Activated CD8-positive, alpha-beta T cell treated with anti-CD3 and anti-CD28 coated beads for 36 hours (primary cell): ENCODE data around the gene RBMX. TPM values are rescaled to one million over a fixed set of nuclear protein-coding genes. Genes with fewer than 3 reads are reported as not detected.

Experiments
- ATAC-seq: fragments of 200-7000 bp; cut with Tn5 transposase; one replicate; pipeline ENCODE4 v1.10.0; 2021; ENCODE audit warnings: mild to moderate bottlenecking, moderate library complexity
- CTCF ChIA-PET: fragments of 350-600 bp; sonication (Branson Sonifier 250); formaldehyde crosslinking; loops from one replicate; lab custom pipeline; 2021; ENCODE audit warnings: antibody characterized with exemption; lab: Charles Lee
- POLR2A ChIA-PET: fragments of 350-600 bp; sonication (Branson Sonifier 250); formaldehyde crosslinking; loops from one replicate; lab custom pipeline; 2021; ENCODE audit warnings: antibody characterized with exemption; lab: Charles Lee
- DNase-seq: peaks from one replicate; pipeline ENCODE4 v3.0.0-alpha.2; 2020
- H3K27ac Mint-ChIP-seq: one replicate; pipeline ENCODE4 v1.8.0; 2021; ENCODE audit warnings: mild to moderate bottlenecking, mixed read lengths
- H3K27me3 Mint-ChIP-seq: one replicate; pipeline ENCODE4 v1.8.0; 2021; ENCODE audit warnings: mixed read lengths
- H3K36me3 Mint-ChIP-seq: one replicate; pipeline ENCODE4 v1.8.0; 2021; ENCODE audit warnings: low read depth, mixed read lengths
- H3K4me1 Mint-ChIP-seq: one replicate; pipeline ENCODE4 v1.8.0; 2021; ENCODE audit warnings: low read depth, mixed read lengths
- H3K4me3 Mint-ChIP-seq: one replicate; pipeline ENCODE4 v1.8.0; 2021; ENCODE audit warnings: mild to moderate bottlenecking, moderate library complexity, mixed read lengths
- H3K9me3 Mint-ChIP-seq: one replicate; pipeline ENCODE4 v1.8.0; 2021; ENCODE audit warnings: mixed read lengths
- intact Hi-C: fragments of 100-400 bp; cut with micrococcal nuclease; formaldehyde crosslinking; loops from one replicate; pipeline ENCODE4 v1.10.0; 2022
- total RNA-seq, 2 experiments: library from RNA; stranded (reverse); gene quantifications; one replicate each; pipeline ENCODE4 v1.2.3, GENCODE V29; 2021
- TF ChIP-seq, protein P1 (sequence below): fragments of 200-600 bp; IDR thresholded peaks from one replicate; pipeline ENCODE4 v1.8.0; 2022; ENCODE audit warnings: antibody characterized with exemption, mild to moderate bottlenecking

The RBMX gene
- total RNA-seq, 2 experiments from 2014 or later = 285 TPM

DNA sequence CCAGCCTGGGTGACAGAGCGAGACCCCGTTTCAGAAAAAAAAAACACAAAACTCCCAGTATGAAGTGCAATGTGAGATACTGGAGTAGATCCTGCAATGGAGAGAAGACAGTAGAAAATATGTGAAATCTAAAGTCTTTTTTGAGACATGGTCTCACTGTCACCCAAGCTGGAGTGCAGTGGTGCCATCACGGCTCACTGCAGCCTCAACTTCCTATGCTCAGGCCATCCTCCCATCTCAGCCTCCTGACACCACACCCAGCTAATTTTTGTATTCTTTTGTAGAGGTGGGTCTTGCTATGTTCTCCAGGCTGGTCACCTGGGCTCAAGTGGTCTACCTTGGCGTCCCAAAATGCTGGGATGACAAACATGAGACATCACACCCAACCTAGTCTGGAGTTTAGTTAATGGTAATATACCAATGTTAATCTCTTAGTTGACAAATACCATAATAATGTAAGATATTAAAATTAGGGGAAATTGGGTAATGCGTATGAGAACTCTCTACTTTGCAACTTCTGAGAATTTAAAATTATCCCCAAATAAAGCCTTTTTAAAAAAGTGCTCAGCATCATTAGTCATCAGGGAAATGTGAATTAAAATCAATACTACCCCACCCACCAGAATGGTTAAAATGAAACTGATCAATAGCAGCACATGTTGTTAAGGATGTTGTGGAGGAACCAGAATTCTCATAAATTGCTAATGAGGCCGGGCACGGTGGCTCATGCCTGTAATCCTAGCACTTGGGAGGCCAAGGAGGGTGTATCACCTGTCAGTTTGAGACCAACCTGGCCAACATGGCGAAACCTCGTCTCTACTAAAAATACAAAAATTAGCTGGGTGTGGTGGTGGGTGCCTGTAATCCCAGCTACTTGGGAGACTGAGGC, 15.0 kb downstream of the RBMX start:
- POLR2A ChIA-PET = interaction anchor here (3.6 kb wide), 1 partner anchor 12 kb away, joined by 21 read pairs; no protein-coding TSS in a partner anchor

DNA sequence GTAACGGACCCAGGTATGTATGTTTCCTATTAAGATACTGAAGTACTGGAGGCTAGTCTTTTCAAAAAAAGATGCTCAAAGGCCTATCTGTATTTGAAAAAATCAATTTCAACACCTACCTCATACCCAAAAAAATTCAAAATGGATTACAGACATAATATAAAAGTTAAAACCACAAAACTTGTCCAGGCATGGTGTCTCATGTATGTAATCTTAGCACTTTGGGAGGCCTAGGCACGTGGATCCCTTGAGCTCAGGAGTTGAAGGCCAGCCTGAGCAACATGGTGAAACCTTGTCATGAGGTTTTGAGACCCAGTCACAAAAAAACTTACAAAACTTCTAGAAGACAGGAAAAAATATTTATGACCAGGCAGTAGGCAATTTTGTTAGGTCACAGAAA, 16.7 kb downstream of the RBMX start:
- no peaks in the 10 kb centered on the region for H3K9me3 Mint-ChIP-seq
- ATAC-seq (no peak), DNase-seq (no peak)
- H3K4me1 Mint-ChIP-seq = peaks cover 34% of the 10 kb centered on the region
- intact Hi-C loops = loop anchor here (10.0 kb wide), 2 partner anchors 61 to 89 kb away; no protein-coding TSS in a partner anchor
- H3K27me3 Mint-ChIP-seq = no peaks in the 10 kb centered on the region
- ChIA-PET POLR2A (interaction anchor here (0.8 to 1.7 kb wide), 2 partner anchors 16 to 35 kb away, joined by 3 to 5 read pairs; partner anchors contain the start of gene RBMX), CTCF (no interaction called here)
- H3K36me3 Mint-ChIP-seq = peaks cover 51% of the 10 kb centered on the region
- TF ChIP-seq, protein P1, sequence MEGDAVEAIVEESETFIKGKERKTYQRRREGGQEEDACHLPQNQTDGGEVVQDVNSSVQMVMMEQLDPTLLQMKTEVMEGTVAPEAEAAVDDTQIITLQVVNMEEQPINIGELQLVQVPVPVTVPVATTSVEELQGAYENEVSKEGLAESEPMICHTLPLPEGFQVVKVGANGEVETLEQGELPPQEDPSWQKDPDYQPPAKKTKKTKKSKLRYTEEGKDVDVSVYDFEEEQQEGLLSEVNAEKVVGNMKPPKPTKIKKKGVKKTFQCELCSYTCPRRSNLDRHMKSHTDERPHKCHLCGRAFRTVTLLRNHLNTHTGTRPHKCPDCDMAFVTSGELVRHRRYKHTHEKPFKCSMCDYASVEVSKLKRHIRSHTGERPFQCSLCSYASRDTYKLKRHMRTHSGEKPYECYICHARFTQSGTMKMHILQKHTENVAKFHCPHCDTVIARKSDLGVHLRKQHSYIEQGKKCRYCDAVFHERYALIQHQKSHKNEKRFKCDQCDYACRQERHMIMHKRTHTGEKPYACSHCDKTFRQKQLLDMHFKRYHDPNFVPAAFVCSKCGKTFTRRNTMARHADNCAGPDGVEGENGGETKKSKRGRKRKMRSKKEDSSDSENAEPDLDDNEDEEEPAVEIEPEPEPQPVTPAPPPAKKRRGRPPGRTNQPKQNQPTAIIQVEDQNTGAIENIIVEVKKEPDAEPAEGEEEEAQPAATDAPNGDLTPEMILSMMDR = no peak
- no peak overlapping the region for H3K4me3 Mint-ChIP-seq
- H3K27ac Mint-ChIP-seq = peak overlapping the region; percentile 61

More for the DNA sequence above, 15.0 kb downstream of the RBMX start:
- intact Hi-C loops = loop anchor here (10.0 kb wide), 2 partner anchors 59 to 91 kb away; no protein-coding TSS in a partner anchor
- no peak overlapping the region for H3K4me3 Mint-ChIP-seq
- H3K27me3 Mint-ChIP-seq = no peaks in the 10 kb centered on the region
- CTCF ChIA-PET = interaction anchor here (1.0 kb wide), 1 partner anchor 60 kb away, joined by 3 read pairs; no protein-coding TSS in a partner anchor
- peak overlapping the region; percentile 76 for H3K27ac Mint-ChIP-seq
- DNase-seq (peak; percentile 13), ATAC-seq (no peak)
- no peaks in the 10 kb centered on the region for H3K9me3 Mint-ChIP-seq
- H3K36me3 Mint-ChIP-seq = peaks cover 63% of the 10 kb centered on the region
- peaks cover 46% of the 10 kb centered on the region for H3K4me1 Mint-ChIP-seq
- TF ChIP-seq, protein P1 = no peak

DNA sequence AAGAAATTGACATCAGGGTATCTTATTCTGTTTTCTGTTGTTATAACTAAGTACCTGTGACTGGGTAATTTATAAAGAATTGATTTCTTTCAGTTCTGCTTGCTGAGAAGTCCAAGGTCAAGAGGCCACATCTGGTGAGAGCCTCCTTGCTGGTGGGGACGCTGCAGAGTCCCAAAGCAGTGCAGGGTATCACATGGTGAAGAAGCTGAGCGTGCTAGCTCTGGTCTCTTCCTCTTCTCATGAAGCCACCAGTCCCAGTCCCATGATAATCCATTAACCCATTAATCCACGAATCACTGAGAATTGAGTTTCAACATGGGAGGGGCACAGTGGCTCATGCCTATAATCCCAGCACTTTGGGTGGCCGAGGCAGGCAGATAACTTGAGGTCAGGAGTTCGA, 18.0 kb downstream of the RBMX start:
- intact Hi-C loops = loop anchor here (10.0 kb wide), 2 partner anchors 62 to 88 kb away; no protein-coding TSS in a partner anchor
- no peak for DNase-seq
- no peak for ATAC-seq
- TF ChIP-seq, protein P1 = no peak
- Mint-ChIP-seq H3K36me3 (peaks cover 44% of the 10 kb centered on the region), H3K9me3 (no peaks in the 10 kb centered on the region), H3K27me3 (no peaks in the 10 kb centered on the region), H3K4me1 (peaks cover 35% of the 10 kb centered on the region), H3K4me3 (no peak overlapping the region), H3K27ac (no peak overlapping the region)
- CTCF ChIA-PET = no interaction called here
- POLR2A ChIA-PET = interaction anchor here (1.7 kb wide), 1 partner anchor 17 kb away, joined by 5 read pairs; the partner anchor contains the start of gene RBMX

DNA sequence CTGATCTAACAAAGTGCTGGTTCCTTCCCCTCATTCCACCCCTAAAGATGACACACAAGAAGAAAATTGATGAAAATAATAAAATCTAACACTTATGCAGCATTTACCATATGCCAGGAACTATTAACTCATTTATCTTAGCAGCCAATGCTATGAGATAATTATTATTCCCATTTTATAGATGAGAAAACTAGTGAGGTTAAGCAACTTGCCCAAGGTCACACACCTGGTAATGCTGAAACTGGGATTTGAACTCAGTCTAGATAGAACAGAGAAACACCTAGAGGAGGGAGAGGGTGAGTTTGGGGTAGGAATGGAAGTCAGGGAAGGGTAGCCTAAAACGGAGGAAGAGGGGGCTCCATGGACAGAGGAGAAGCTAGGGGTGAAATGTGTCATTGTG, 18.6 kb downstream of the RBMX start:
- Mint-ChIP-seq H3K4me1 (peaks cover 29% of the 10 kb centered on the region), H3K27me3 (no peaks in the 10 kb centered on the region), H3K4me3 (no peak overlapping the region), H3K36me3 (peaks cover 39% of the 10 kb centered on the region), H3K9me3 (no peaks in the 10 kb centered on the region), H3K27ac (peak overlapping the region; percentile 75)
- POLR2A ChIA-PET = interaction anchor here (0.7 to 1.7 kb wide), 2 partner anchors 10 to 18 kb away, joined by 3 to 5 read pairs; partner anchors contain the start of gene RBMX
- intact Hi-C loops = loop anchor here (10.0 kb wide), 2 partner anchors 63 to 87 kb away; no protein-coding TSS in a partner anchor
- no peak for ATAC-seq
- CTCF ChIA-PET = no interaction called here
- DNase-seq = no peak
- TF ChIP-seq, protein P1 = no peak
